PFSK-1 (cell line): ENCODE data around the gene EDDM13.

ENCODE experiments used
- POLR2AphosphoS5 ChIP-seq: IDR thresholded peaks from 2 replicates; pipeline ENCODE4 v1.6.1; 2012; ENCODE audit warnings: low read depth, mild to moderate bottlenecking, control low read depth, low read length, moderate library complexity
- REST ChIP-seq, 2 experiments: IDR thresholded peaks; 2 replicates each; pipeline versions ENCODE4 v1.6.1 to v1.8.0; 2011 to 2012; ENCODE audit warnings: low read depth in 2 of 2, low read length in 2 of 2, control low read depth in 1 of 2, inconsistent platforms in 1 of 2, mild to moderate bottlenecking in 1 of 2, moderate library complexity in 1 of 2; ENCODE audit not compliant: insufficient read depth in 1 of 2
- TAF1 ChIP-seq: IDR thresholded peaks from 2 replicates; pipeline ENCODE4 v1.6.1; 2012; ENCODE audit warnings: low read length, control low read depth, borderline replicate concordance; ENCODE audit not compliant: insufficient read depth

GRCh38 chr19:56304243-56304642 is 31.7 kb downstream of the EDDM13 start:
- TF ChIP-seq TAF1 (no peak), POLR2AphosphoS5 (no peak), REST (IDR thresholded peaks at IDR 0.05; ENCODE audit: insufficient read depth in 1 of 2, low read depth in 2 of 2, low read length in 2 of 2) (no peak)
